Neuron (in vitro differentiated cells): ENCODE measurements around the gene REEP1.

Source experiments
- H2AFZ ChIP-seq: one replicate; pipeline ENCODE4 v1.6.1; 2013; ENCODE audit warnings: low read depth, mild to moderate bottlenecking, inconsistent platforms, low read length, moderate library complexity
- H3K27me3 ChIP-seq: one replicate; pipeline ENCODE4 v1.6.1; 2013; ENCODE audit warnings: low read length; ENCODE audit not compliant: insufficient read depth
- H3K36me3 ChIP-seq: one replicate; pipeline ENCODE4 v1.6.1; 2013; ENCODE audit warnings: low read length; ENCODE audit not compliant: insufficient read depth
- H3K4me1 ChIP-seq: one replicate; pipeline ENCODE4 v1.6.1; 2013; ENCODE audit warnings: low read length; ENCODE audit not compliant: insufficient read depth
- H3K4me3 ChIP-seq: 2 replicates; pipeline ENCODE4 v1.5.1; 2013; ENCODE audit warnings: mild to moderate bottlenecking, low read length, moderate library complexity
- H3K9me3 ChIP-seq: one replicate; pipeline ENCODE4 v1.6.1; 2013; ENCODE audit warnings: low read length

REEP1 gene

GRCh38 chr2:86195055-86195807 lies 142.2 kb downstream of the REEP1 start, which contains the start of gene IMMT:
TSS of gene IMMT (minus strand) at chr2:86195462. CDS start at chr2:86195382, 80 bp downstream.
- Histone ChIP-seq H2AFZ (peak within 1 kb of the TSS; percentile 96), H3K9me3 (no peaks in the 10 kb centered on the region), H3K27me3 (no peaks in the 10 kb centered on the region), H3K36me3 (peaks cover under 1% of the 10 kb centered on the region), H3K4me1 (peaks cover 15% of the 10 kb centered on the region), H3K4me3 (peak within 1 kb of the TSS; percentile 72)

- H3K27me3 ChIP-seq, result no peaks in the 10 kb centered on the region
- no peaks in the 10 kb centered on the region for H3K9me3 ChIP-seq
- peaks cover 3% of the 10 kb centered on the region for H3K36me3 ChIP-seq
Observed at GRCh38 chr2:86194751-86195054, 142.7 kb downstream of the REEP1 start.

GRCh38 chr2:86193901-86194567 lies 143.4 kb downstream of the REEP1 start:
- H3K36me3 ChIP-seq, result peaks cover 3% of the 10 kb centered on the region
- H3K4me3 ChIP-seq, result peak overlapping the region; percentile 72
- no peak overlapping the region for H2AFZ ChIP-seq
- H3K4me1 ChIP-seq, result peaks cover 12% of the 10 kb centered on the region
- H3K27me3 ChIP-seq, result no peaks in the 10 kb centered on the region
- no peaks in the 10 kb centered on the region for H3K9me3 ChIP-seq

More at GRCh38 chr2:86194751-86195054, 142.7 kb downstream of the REEP1 start:
- Histone ChIP-seq H3K4me3 (peak overlapping the region; percentile 72), H2AFZ (peak overlapping the region; percentile 96), H3K4me1 (peaks cover 12% of the 10 kb centered on the region)

- H3K4me1 ChIP-seq, result peaks cover 9% of the 10 kb centered on the region
- H3K36me3 ChIP-seq, result peaks cover 6% of the 10 kb centered on the region
- H3K4me3 ChIP-seq, result no peak overlapping the region
- H3K9me3 ChIP-seq, result peaks cover 2% of the 10 kb centered on the region
- H3K27me3 ChIP-seq, result no peaks in the 10 kb centered on the region
- no peak overlapping the region for H2AFZ ChIP-seq
Observed at GRCh38 chr2:86189782-86190416, 147.5 kb downstream of the REEP1 start.

- H3K36me3 ChIP-seq, result peaks cover 6% of the 10 kb centered on the region
Observed at GRCh38 chr2:86186431-86186830, 151.0 kb downstream of the REEP1 start.

GRCh38 chr2:86185517-86186212 lies 151.8 kb downstream of the REEP1 start:
- H3K27me3 ChIP-seq, result no peaks in the 10 kb centered on the region
- no peaks in the 10 kb centered on the region for H3K4me1 ChIP-seq
- H3K4me3 ChIP-seq, result no peak overlapping the region
- H3K36me3 ChIP-seq, result peaks cover 10% of the 10 kb centered on the region
- H3K9me3 ChIP-seq, result peaks cover 2% of the 10 kb centered on the region
- H2AFZ ChIP-seq, result no peak overlapping the region

More at GRCh38 chr2:86186431-86186830, 151.0 kb downstream of the REEP1 start:
- Histone ChIP-seq H3K4me3 (no peak overlapping the region), H3K27me3 (no peaks in the 10 kb centered on the region), H3K9me3 (peaks cover 2% of the 10 kb centered on the region), H3K4me1 (no peaks in the 10 kb centered on the region), H2AFZ (no peak overlapping the region)

GRCh38 chr2:86176597-86176996 lies 160.8 kb downstream of the REEP1 start:
- Histone ChIP-seq H3K36me3 (peaks cover 60% of the 10 kb centered on the region), H3K27me3 (no peaks in the 10 kb centered on the region), H3K9me3 (no peaks in the 10 kb centered on the region)

GRCh38 chr2:86175828-86176227 lies 161.6 kb downstream of the REEP1 start:
- H3K36me3 ChIP-seq, result peaks cover 63% of the 10 kb centered on the region
- H3K4me3 ChIP-seq, result no peak overlapping the region
- H3K4me1 ChIP-seq, result no peaks in the 10 kb centered on the region
- no peaks in the 10 kb centered on the region for H3K27me3 ChIP-seq
- H3K9me3 ChIP-seq, result no peaks in the 10 kb centered on the region
- H2AFZ ChIP-seq, result no peak overlapping the region

More at GRCh38 chr2:86176597-86176996, 160.8 kb downstream of the REEP1 start:
- Histone ChIP-seq H3K4me3 (no peak overlapping the region), H3K4me1 (no peaks in the 10 kb centered on the region), H2AFZ (no peak overlapping the region)

GRCh38 chr2:86174445-86174844 lies 163.0 kb downstream of the REEP1 start:
- Histone ChIP-seq H3K27me3 (no peaks in the 10 kb centered on the region), H3K4me1 (no peaks in the 10 kb centered on the region), H2AFZ (no peak overlapping the region), H3K4me3 (no peak overlapping the region), H3K36me3 (peaks cover 71% of the 10 kb centered on the region), H3K9me3 (no peaks in the 10 kb centered on the region)

GRCh38 chr2:86172610-86173009 lies 164.8 kb downstream of the REEP1 start:
- no peaks in the 10 kb centered on the region for H3K27me3 ChIP-seq
- no peak overlapping the region for H2AFZ ChIP-seq
- no peaks in the 10 kb centered on the region for H3K9me3 ChIP-seq
- peaks cover 71% of the 10 kb centered on the region for H3K36me3 ChIP-seq
- no peaks in the 10 kb centered on the region for H3K4me1 ChIP-seq
- no peak overlapping the region for H3K4me3 ChIP-seq

GRCh38 chr2:86171295-86171694 lies 166.1 kb downstream of the REEP1 start:
- H2AFZ ChIP-seq, result no peak overlapping the region
- no peaks in the 10 kb centered on the region for H3K27me3 ChIP-seq
- no peaks in the 10 kb centered on the region for H3K9me3 ChIP-seq
- no peak overlapping the region for H3K4me3 ChIP-seq
- H3K36me3 ChIP-seq, result peaks cover 63% of the 10 kb centered on the region
- no peaks in the 10 kb centered on the region for H3K4me1 ChIP-seq

GRCh38 chr2:86170449-86170848 lies 167.0 kb downstream of the REEP1 start:
- H3K27me3 ChIP-seq, result no peaks in the 10 kb centered on the region
- H3K9me3 ChIP-seq, result no peaks in the 10 kb centered on the region
- peaks cover 63% of the 10 kb centered on the region for H3K36me3 ChIP-seq
- H3K4me1 ChIP-seq, result no peaks in the 10 kb centered on the region
- H3K4me3 ChIP-seq, result no peak overlapping the region
- no peak overlapping the region for H2AFZ ChIP-seq
